Ishikawa (cell line): ENCODE measurements around the gene SLF1.

Source experiments
- CEBPB ChIP-seq: IDR thresholded peaks from 2 replicates; pipeline ENCODE4 v1.6.1; 2012
- CREB1 ChIP-seq: IDR thresholded peaks from 2 replicates; pipeline ENCODE4 v1.6.1; 2012; ENCODE audit warnings: low read depth
- EGR1 ChIP-seq: IDR thresholded peaks from 2 replicates; pipeline ENCODE4 v1.6.1; 2012
- EP300 ChIP-seq: IDR thresholded peaks from 2 replicates; pipeline ENCODE4 v1.6.1; 2012; ENCODE audit warnings: borderline replicate concordance
- FOXM1 ChIP-seq: IDR thresholded peaks from 2 replicates; pipeline ENCODE4 v1.6.1; 2012; ENCODE audit warnings: low read depth, borderline replicate concordance
- NFIC ChIP-seq: IDR thresholded peaks from 2 replicates; pipeline ENCODE4 v1.6.1; 2012
- RAD21 ChIP-seq: IDR thresholded peaks from 2 replicates; pipeline ENCODE4 v1.6.1; 2012; ENCODE audit warnings: low read depth
- TAF1 ChIP-seq: IDR thresholded peaks from 2 replicates; pipeline ENCODE4 v1.6.1; 2012; ENCODE audit warnings: low read depth, mild to moderate bottlenecking
- TCF12 ChIP-seq: IDR thresholded peaks from 2 replicates; pipeline ENCODE4 v1.6.1; 2012; ENCODE audit warnings: low read depth
- TEAD4 ChIP-seq: IDR thresholded peaks from 2 replicates; pipeline ENCODE4 v1.6.1; 2012
- YY1 ChIP-seq: IDR thresholded peaks from 2 replicates; pipeline ENCODE4 v1.6.1; 2012; ENCODE audit warnings: low read depth
- ZBTB7A ChIP-seq: IDR thresholded peaks from 2 replicates; pipeline ENCODE4 v1.6.1; 2012; ENCODE audit warnings: low read depth
- TF ChIP-seq, protein P1 (sequence below): IDR thresholded peaks from 2 replicates; pipeline ENCODE4 v1.6.1; 2012
- TF ChIP-seq, protein P2 (sequence below): IDR thresholded peaks from 2 replicates; pipeline ENCODE4 v1.6.1; 2012
- TF ChIP-seq, protein P3 (sequence below): IDR thresholded peaks from 2 replicates; pipeline ENCODE4 v1.6.1; 2012; ENCODE audit warnings: low read depth, mild to moderate bottlenecking

The SLF1 gene

DNA sequence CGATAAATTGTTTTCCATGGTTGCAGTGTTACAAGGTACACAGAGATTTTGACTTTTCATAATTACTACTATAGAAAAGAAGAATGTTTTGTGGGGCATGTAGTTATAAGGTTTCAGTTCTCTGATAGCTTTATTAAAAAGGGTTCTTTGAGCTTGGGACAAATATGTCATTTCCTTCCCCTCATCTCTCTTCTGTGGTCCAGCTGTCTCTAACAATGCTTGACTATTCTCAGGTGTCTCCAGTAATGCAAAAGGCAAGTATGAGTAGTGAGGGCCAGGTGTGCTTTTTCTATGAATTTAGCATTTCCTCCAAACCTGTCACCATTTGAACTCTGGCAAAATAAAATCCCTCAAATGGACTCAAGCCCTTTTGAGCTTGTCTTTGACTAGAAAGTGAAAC, 84.3 kb downstream of the SLF1 start:
- TF ChIP-seq CREB1 (no peak), EGR1 (no peak), TAF1 (no peak), FOXM1 (no peak), EP300 (no peak)
- TF ChIP-seq, protein P1, sequence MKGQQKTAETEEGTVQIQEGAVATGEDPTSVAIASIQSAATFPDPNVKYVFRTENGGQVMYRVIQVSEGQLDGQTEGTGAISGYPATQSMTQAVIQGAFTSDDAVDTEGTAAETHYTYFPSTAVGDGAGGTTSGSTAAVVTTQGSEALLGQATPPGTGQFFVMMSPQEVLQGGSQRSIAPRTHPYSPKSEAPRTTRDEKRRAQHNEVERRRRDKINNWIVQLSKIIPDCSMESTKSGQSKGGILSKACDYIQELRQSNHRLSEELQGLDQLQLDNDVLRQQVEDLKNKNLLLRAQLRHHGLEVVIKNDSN, result no peak
- TF ChIP-seq, protein P2, sequence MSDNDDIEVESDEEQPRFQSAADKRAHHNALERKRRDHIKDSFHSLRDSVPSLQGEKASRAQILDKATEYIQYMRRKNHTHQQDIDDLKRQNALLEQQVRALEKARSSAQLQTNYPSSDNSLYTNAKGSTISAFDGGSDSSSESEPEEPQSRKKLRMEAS, result no peak

DNA sequence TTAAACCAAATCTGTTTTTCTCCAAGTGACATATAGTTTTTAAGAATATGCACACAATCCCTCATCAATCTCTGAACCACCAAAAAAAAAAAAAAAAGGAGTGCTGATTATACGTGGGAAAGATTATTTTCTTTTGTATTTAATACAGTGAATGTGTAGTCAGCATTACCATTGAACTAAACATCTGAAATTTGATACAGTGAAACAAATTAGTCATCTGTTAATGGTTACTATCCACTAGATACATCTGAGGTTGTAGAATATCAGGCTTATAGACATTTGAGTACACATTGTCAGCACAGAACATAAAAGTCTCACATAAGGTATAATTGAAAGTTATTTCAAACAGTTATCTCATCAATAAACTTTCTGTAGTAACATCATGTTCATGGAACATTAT, 87.0 kb downstream of the SLF1 start:
- TF ChIP-seq TAF1 (no peak), EP300 (no peak), NFIC (no peak)

DNA sequence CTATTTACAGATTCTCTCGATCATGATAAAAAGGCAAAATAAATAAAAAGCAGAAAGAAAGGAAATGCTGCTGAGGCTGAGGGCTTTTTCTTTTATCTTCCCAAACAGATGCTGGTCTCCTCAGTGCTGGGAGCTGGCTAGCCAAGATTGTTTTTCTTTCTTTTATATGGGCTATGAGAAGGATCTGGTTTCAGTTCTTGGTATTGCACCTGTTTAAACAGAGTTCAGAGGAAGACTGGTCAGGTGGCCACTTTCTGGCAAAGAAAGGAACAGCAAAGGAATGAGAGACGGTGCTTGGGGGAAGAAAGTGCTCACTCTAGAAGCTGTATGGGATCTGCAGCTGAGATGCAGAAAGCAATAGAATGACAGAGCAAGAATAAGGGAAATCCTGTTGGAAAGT, 88.9 kb downstream of the SLF1 start:
- TF ChIP-seq RAD21 (no peak), TAF1 (no peak), NFIC (no peak), TEAD4 (no peak), EP300 (no peak), FOXM1 (no peak), ZBTB7A (no peak), EGR1 (no peak), CREB1 (no peak), YY1 (no peak), CEBPB (no peak), TCF12 (no peak)
- TF ChIP-seq, protein P3, sequence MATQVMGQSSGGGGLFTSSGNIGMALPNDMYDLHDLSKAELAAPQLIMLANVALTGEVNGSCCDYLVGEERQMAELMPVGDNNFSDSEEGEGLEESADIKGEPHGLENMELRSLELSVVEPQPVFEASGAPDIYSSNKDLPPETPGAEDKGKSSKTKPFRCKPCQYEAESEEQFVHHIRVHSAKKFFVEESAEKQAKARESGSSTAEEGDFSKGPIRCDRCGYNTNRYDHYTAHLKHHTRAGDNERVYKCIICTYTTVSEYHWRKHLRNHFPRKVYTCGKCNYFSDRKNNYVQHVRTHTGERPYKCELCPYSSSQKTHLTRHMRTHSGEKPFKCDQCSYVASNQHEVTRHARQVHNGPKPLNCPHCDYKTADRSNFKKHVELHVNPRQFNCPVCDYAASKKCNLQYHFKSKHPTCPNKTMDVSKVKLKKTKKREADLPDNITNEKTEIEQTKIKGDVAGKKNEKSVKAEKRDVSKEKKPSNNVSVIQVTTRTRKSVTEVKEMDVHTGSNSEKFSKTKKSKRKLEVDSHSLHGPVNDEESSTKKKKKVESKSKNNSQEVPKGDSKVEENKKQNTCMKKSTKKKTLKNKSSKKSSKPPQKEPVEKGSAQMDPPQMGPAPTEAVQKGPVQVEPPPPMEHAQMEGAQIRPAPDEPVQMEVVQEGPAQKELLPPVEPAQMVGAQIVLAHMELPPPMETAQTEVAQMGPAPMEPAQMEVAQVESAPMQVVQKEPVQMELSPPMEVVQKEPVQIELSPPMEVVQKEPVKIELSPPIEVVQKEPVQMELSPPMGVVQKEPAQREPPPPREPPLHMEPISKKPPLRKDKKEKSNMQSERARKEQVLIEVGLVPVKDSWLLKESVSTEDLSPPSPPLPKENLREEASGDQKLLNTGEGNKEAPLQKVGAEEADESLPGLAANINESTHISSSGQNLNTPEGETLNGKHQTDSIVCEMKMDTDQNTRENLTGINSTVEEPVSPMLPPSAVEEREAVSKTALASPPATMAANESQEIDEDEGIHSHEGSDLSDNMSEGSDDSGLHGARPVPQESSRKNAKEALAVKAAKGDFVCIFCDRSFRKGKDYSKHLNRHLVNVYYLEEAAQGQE, result no peak
- TF ChIP-seq, protein P1, result no peak
- TF ChIP-seq, protein P2, result no peak

DNA sequence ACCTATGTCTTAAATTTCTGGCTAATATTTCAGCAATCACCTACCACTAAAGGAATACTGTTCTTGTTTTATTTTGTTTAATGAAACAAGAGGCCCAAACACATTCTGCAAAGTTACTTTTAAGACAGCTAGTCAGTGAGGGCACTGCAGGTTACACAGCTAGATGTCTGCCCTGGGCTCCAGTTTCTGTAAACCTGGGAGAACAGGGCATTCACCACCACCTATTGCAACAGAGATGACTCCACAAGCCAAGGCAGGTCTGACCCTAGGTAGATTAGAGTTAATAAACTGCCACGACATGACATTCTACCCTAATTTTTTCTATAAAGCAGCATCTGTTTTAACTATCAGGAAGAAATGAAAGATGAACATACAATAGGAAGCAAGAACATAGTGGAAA, 90.8 kb downstream of the SLF1 start:
- TF ChIP-seq EGR1, result no peak
- no peak for TF ChIP-seq TCF12
- no peak for TF ChIP-seq CEBPB
- no peak for TF ChIP-seq NFIC
- no peak for TF ChIP-seq CREB1
- TF ChIP-seq RAD21, result no peak
- no peak for TF ChIP-seq YY1
- TF ChIP-seq ZBTB7A, result no peak
- no peak for TF ChIP-seq TEAD4
- TF ChIP-seq, protein P2, result no peak
- TF ChIP-seq, protein P1, result no peak
- TF ChIP-seq, protein P3, result no peak

DNA sequence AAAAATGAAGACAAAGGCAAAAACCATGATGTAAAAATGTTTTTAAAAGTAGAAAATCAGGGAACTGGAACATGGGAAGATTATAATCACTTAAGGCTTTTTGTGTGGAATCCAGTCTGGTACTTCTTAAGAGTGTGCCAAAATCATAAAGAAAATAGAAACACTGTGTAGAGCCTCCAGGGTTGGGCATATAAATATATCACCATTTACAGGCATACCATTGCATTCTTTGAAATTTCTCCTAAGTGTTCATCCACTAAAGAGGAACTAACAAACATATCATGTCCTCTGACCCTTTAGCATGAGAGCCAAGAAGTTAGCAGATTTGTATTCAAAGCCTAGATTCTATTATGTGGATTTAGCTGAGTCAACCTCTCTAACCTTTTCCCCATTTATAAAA, 93.3 kb downstream of the SLF1 start:
- TF ChIP-seq NFIC (no peak), ZBTB7A (no peak), TCF12 (no peak), EP300 (no peak), EGR1 (no peak), TEAD4 (no peak), CREB1 (no peak), YY1 (no peak), FOXM1 (no peak), RAD21 (no peak), TAF1 (no peak), CEBPB (no peak)
- TF ChIP-seq, protein P3, result no peak
- TF ChIP-seq, protein P2, result no peak
- TF ChIP-seq, protein P1, result no peak
